DOHH2 (cell line): Measurements from ENCODE around the gene SPOCD1.

ENCODE experiments used
- EZH2phosphoT487 ChIP-seq: fragments of 200-600 bp; sonication (generic); IDR thresholded peaks from 2 replicates; pipeline ENCODE4 v1.6.1; 2017; ENCODE audit warnings: borderline replicate concordance, mild to moderate bottlenecking, antibody characterized with exemption, low read length, moderate library complexity, mixed read lengths
- TF ChIP-seq, protein P1 (sequence below): fragments of 200-600 bp; sonication (generic); IDR thresholded peaks from one replicate; pipeline ENCODE4 v1.5.1; 2014; ENCODE audit warnings: antibody characterized with exemption, mild to moderate bottlenecking, low read depth, low read length; ENCODE audit not compliant: poor library complexity, severe bottlenecking

DNA sequence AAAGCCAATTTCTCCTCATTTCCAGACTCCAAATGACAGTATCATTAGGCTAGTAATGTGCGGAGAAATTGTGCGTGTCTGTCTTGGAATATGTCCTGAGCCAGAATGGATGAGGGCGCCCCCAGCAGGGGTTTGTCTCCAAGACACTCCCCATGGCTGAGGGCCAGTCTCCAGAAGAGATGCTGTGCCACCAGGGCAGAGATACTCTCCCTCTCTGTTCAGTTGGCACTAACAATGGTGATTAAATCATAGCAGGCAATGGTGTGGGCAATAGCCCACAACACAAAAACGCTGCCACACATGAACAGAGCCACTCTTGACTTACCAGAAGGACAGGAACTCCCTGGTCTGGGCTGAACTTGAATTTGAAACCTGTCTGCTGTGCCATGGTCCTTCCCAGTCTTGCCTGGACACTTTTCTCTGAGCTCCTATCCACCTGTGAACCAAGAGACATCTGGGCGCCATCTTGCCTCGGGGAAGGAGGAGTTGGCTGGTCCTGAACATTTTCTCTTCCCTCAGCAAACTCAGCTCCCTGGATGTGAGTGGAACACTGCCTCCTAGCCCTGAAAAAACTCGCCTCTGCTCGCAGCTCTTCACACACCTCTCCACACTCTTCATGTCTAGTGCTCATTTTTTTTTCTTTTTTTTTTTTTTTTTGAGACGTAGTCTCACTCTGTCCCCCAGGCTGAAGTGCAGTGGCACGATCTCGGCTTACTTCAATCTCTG, 36.9 kb downstream of the SPOCD1 start:
- TF ChIP-seq, protein P1, sequence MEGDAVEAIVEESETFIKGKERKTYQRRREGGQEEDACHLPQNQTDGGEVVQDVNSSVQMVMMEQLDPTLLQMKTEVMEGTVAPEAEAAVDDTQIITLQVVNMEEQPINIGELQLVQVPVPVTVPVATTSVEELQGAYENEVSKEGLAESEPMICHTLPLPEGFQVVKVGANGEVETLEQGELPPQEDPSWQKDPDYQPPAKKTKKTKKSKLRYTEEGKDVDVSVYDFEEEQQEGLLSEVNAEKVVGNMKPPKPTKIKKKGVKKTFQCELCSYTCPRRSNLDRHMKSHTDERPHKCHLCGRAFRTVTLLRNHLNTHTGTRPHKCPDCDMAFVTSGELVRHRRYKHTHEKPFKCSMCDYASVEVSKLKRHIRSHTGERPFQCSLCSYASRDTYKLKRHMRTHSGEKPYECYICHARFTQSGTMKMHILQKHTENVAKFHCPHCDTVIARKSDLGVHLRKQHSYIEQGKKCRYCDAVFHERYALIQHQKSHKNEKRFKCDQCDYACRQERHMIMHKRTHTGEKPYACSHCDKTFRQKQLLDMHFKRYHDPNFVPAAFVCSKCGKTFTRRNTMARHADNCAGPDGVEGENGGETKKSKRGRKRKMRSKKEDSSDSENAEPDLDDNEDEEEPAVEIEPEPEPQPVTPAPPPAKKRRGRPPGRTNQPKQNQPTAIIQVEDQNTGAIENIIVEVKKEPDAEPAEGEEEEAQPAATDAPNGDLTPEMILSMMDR: no peak
- TF ChIP-seq EZH2phosphoT487: no peak
